ENCODE measurements around the gene TRIM66. TPM values are rescaled to one million over a fixed set of nuclear protein-coding genes. Genes with fewer than 3 reads are reported as not detected.

The TRIM66 gene
- total RNA-seq, 3 donors from 2014 or later = 4.0 to 8.3 (median 6.7) TPM

DNA sequence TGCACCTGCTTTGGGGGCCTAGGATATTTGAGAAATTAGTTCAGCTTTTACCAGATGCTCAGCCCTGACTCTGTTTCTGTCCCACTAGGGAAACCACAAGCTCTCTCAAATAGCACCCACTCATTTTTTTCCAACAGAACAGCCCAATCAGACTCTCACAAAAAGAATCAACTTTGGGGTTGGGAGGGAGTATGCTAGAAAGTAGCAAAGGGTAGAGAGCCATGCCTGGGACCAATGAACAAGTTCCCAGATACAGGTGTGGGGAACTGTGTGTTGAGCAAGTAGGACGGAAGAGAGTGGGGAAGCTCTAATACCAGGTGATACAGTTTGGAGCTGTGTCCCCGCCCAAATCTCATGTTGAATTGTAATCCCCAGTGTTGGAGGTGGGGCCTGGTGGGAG lies 41.1 kb downstream of the TRIM66 start:
- ATAC-seq = no peak
- Mint-ChIP-seq H3K4me1 (ENCODE audit: low read depth) (no peaks in the 10 kb centered on the region), H3K36me3 (ENCODE audit: insufficient read depth) (peaks cover 52% of the 10 kb centered on the region), H3K4me3 (no peak overlapping the region), H3K27me3 (ENCODE audit: low read depth) (no peaks in the 10 kb centered on the region), H3K9me3 (peaks cover 7% of the 10 kb centered on the region)
- no peak for DNase-seq

DNA sequence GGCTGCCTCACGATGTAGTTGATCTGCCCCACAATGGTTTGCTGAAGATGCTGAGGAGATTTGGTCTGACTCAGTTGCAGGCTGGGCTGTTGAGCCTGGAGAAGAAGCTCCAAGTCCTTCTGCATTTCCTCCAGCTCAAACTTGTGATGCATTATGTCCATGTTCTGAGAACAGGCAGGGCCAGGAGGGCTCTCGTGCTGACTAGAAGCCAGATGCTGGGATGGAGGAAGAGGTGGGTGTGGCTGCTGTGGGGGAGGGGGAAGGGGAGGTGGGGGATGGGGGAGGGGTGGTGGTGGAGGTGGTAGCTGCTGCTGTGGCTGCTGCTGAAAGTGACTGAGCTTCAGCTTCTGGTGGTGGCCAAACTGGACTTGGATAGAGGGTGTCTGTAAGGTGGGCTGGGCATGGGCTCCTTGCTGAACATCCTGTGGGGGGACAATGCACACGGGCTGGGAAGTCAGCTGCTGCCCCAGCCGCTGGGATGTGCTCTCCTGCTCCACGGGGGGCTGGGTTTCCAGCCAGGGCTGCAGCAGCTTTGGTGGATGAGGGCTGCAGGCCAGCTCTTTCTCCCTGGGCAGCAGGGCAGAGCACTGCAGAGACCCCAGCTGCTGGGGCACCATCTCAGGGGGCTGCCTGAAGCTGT lies 42.1 kb downstream of the TRIM66 start:
- ATAC-seq = no peak
- Mint-ChIP-seq H3K27me3 (ENCODE audit: low read depth) (no peaks in the 10 kb centered on the region), H3K4me1 (ENCODE audit: low read depth) (no peaks in the 10 kb centered on the region), H3K9me3 (peaks cover 14% of the 10 kb centered on the region), H3K36me3 (ENCODE audit: insufficient read depth) (peaks cover 59% of the 10 kb centered on the region), H3K4me3 (no peak overlapping the region)
- DNase-seq = no peak

DNA sequence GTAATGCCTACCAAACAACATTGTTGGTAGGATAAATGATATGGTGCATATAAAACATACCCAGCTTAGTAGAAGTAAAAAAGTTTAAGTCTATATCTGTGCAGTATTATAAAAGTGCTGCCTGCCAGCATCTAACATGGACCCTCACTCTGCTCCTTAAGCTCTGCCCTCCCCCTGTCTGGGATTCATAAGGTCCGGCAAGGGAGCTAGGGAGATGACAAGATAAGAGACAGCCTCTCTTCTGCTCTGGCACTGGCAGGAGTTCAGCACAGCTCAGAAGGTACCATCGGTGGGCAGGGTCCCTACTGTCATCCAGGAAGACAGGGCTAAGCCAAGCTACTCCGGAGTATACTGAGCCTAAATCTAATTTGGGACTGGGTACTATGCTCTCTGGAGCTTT lies 42.8 kb downstream of the TRIM66 start:
- Mint-ChIP-seq H3K4me1 (ENCODE audit: low read depth) (no peaks in the 10 kb centered on the region), H3K4me3 (no peak overlapping the region), H3K27me3 (ENCODE audit: low read depth) (no peaks in the 10 kb centered on the region), H3K36me3 (ENCODE audit: insufficient read depth) (peaks cover 59% of the 10 kb centered on the region), H3K9me3 (peaks cover 14% of the 10 kb centered on the region)
- ATAC-seq (no peak), DNase-seq (no peak)

DNA sequence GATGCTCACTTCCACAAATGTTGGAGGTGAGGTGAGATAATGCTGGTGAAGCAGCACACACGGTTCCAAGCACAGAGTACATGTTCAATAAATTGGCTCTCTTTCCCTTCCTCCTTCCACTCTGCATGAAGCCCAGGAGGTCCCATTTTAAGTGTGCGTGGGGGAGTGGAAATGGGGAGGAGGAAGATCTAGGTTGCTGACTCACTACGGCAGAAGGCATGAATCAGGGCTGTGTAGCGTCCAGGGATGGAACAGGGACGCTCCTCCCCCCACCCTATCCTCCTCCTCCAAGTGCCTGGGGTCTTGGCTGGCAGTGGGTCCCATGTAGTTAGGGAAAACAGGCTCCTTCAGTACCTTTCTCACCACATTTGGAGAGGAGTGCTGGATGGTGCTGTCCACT lies 44.2 kb downstream of the TRIM66 start:
- H3K27me3 Mint-ChIP-seq (ENCODE audit: low read depth) = no peaks in the 10 kb centered on the region
- no peak for ATAC-seq
- H3K4me3 Mint-ChIP-seq = no peak overlapping the region
- DNase-seq = no peak
- H3K36me3 Mint-ChIP-seq (ENCODE audit: insufficient read depth) = peaks cover 62% of the 10 kb centered on the region
- no peaks in the 10 kb centered on the region for H3K4me1 Mint-ChIP-seq (ENCODE audit: low read depth)
- H3K9me3 Mint-ChIP-seq = peaks cover 14% of the 10 kb centered on the region

DNA sequence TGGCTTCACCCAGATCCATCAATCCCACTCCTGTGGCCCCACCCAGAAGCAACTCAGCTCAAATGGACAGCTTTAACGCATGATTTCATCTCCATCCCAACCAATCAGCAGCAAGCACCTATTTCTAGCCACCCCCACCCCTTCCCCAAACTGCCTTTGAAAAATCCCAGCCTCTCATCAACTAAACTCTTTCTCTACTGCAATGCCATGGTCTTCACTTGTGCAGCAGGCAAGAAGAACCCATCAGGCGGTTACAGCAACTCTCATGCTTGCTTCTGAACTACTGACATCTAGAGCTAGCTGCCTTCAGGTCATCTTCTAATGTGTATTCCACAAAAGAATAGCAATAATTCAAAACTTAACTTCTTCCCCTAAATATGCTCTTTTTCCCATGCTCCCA lies 46.3 kb downstream of the TRIM66 start:
- H3K36me3 Mint-ChIP-seq (ENCODE audit: insufficient read depth) = peaks cover 59% of the 10 kb centered on the region
- DNase-seq (no peak), ATAC-seq (no peak)

DNA sequence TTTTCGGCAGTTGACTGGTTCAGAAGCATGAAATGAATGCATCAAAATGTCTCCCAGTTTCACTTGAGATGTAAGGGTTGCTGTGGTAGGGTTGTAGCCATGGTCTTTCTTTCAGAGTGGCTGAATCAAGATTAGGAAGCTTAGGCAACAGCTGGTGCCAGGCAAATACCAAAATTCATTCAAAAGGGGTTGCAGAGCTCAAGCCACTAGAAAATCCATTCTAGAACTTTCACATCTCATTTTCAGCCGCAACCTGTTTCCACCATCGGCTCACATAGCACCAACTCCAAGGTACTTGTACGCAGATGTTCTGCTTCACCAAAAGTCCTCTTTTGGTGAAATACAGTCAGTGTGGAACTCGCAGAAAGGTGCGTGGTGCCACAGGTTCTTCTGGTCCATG lies 48.0 kb downstream of the TRIM66 start:
- Mint-ChIP-seq H3K9me3 (peaks cover 14% of the 10 kb centered on the region), H3K36me3 (ENCODE audit: insufficient read depth) (peaks cover 55% of the 10 kb centered on the region), H3K4me1 (ENCODE audit: low read depth) (peaks cover 2% of the 10 kb centered on the region), H3K27me3 (ENCODE audit: low read depth) (no peaks in the 10 kb centered on the region), H3K4me3 (no peak overlapping the region)
- DNase-seq = no peak
- no peak for ATAC-seq

More for the DNA sequence above, 46.3 kb downstream of the TRIM66 start:
- Mint-ChIP-seq H3K9me3 (peaks cover 14% of the 10 kb centered on the region), H3K27me3 (ENCODE audit: low read depth) (no peaks in the 10 kb centered on the region), H3K4me3 (no peak overlapping the region), H3K4me1 (ENCODE audit: low read depth) (peaks cover 2% of the 10 kb centered on the region)

DNA sequence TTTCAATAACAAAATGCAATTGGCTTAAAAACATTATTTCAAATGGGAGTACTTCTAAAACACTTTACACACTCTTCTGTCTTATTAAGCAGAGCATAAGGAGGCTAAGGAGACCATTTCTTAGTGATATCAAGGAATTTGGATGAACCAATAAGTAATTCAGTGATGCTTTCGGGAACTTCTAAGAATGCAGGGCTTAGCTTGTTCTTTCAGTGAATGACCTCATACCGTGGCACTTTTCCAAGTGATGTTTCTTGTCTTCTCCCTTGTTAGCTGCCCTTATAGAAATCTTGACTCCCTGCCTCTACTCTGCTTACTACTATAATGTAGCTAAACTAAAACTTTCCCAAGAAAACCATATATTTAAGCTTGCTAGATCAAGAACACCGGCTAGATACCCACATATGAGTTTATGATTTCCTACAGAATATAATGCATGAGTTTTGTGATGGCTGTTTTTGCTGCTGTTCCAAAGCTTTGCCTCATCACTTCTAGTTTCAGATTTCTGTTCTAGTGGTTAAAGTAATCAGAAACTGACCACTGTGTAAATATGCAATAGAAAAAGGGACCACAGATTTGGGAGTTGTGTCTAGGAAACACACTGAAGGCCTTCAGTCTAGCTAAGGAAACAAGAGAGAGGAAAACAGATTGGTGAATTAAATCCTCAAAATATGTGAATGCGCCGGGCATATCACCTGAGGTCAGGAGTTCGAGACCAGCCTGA lies 50.9 kb downstream of the TRIM66 start:
- DNase-seq = no peak
- Mint-ChIP-seq H3K27me3 (ENCODE audit: low read depth) (no peaks in the 10 kb centered on the region), H3K36me3 (ENCODE audit: insufficient read depth) (peaks cover 31% of the 10 kb centered on the region), H3K4me1 (ENCODE audit: low read depth) (peaks cover 2% of the 10 kb centered on the region), H3K4me3 (no peak overlapping the region), H3K9me3 (peaks cover 9% of the 10 kb centered on the region)
- no peak for ATAC-seq

DNA sequence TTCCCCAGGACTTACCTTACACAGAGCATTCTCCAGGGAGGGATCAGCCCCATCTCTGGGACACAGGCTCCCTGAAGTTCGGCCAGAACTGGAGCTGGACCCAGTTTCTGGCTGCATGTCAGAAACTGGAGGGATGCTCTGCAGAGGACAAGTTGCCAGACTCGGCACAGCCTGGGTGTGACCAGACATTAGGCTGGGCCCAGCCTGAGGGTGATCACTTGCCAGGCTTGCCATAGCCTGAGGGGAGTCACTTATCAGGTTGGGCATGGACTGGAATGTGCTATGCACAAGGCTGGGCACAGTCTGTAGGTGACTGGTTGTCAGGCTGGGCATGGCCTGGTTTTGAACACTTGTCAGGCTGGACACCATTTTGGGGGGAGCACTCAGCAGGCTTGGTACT lies 57.8 kb downstream of the TRIM66 start:
- no peak overlapping the region for H3K4me3 Mint-ChIP-seq
- no peak for ATAC-seq
- H3K36me3 Mint-ChIP-seq (ENCODE audit: insufficient read depth) = peaks cover 26% of the 10 kb centered on the region
- DNase-seq = no peak
- H3K9me3 Mint-ChIP-seq = no peaks in the 10 kb centered on the region
- H3K27me3 Mint-ChIP-seq (ENCODE audit: low read depth) = no peaks in the 10 kb centered on the region
- no peaks in the 10 kb centered on the region for H3K4me1 Mint-ChIP-seq (ENCODE audit: low read depth)

DNA sequence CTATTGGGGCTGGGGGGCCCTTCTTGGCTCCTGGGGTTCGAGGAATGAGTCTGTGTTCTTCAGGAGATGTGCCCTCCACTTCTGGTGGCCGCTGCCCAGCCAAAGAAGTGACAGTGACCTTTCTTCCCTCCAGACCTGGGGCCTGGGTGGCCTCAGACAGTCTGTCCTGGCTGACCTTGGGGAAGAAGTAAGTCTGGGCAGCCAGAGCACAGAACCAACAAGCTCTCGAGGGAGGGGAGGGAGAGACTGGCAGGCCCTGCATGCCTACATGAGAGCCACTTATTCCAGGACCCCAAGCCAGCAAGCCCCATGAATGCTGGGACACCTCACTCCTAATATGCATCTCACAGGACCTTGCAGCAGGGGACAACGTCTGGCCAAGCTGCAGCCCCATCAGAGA lies 61.3 kb downstream of the TRIM66 start:
- Mint-ChIP-seq H3K4me1 (ENCODE audit: low read depth) (no peaks in the 10 kb centered on the region), H3K36me3 (ENCODE audit: insufficient read depth) (peaks cover 33% of the 10 kb centered on the region), H3K27me3 (ENCODE audit: low read depth) (no peaks in the 10 kb centered on the region), H3K4me3 (no peak overlapping the region), H3K9me3 (no peaks in the 10 kb centered on the region)
- DNase-seq = no peak
- no peak for ATAC-seq

DNA sequence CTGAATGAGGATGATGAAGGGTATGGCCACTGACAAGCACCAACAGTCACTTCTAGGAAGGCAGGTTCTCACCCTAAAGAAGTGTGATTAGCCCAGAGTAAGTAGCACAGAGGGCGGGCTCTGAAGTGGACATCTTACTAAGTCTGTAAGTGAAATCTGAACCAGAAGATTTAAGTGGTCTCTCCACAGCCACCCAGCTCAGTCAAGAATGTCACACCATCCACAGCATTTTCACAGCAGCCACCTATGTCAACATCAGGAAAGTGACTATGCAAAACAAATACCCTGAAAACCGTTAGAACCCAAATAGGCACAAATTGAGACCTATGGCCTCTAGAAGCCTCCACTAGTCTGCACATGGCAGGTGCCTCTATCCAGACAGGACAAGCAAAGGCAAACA lies 65.4 kb downstream of the TRIM66 start:
- no peaks in the 10 kb centered on the region for H3K9me3 Mint-ChIP-seq
- DNase-seq = no peak
- no peaks in the 10 kb centered on the region for H3K4me1 Mint-ChIP-seq (ENCODE audit: low read depth)
- no peak overlapping the region for H3K4me3 Mint-ChIP-seq
- H3K27me3 Mint-ChIP-seq (ENCODE audit: low read depth) = no peaks in the 10 kb centered on the region
- no peak for ATAC-seq
- peaks cover 28% of the 10 kb centered on the region for H3K36me3 Mint-ChIP-seq (ENCODE audit: insufficient read depth)

DNA sequence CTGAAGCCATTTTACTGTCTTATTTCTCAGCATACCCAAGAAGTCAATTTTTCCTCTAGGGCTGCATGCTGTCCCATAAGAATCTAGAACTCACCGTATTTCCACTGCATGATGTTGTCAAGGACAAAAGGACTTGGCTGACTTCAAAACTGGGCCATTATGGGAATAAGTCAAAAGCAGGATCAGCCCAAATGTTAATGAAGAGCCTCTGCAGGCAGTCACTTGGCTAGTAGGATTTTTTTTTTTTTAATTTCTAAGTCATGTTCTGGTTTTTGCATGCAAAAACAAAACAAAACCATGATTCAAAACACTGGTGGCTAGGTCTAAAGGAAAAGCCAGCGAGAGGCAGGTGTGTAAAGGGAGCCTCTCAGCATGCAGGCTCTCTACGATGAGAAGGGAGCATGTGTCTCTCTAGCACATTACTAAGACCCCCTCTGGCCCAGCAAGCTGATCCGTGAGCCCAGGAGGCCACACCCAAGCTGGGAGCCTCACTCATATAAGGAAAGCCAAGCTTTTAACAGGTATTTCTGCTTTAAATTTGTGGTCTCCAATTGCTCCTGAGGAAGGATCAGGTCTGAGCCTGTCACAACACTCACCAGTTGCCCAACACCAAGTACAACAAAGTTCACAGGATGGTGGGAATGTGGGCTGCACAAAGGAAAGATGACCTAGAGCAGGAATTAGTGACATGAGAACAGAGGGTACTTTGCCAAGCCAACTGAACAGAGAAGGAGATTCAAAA lies 67.0 kb downstream of the TRIM66 start:
- no peak for DNase-seq
- Mint-ChIP-seq H3K36me3 (ENCODE audit: insufficient read depth) (peaks cover 24% of the 10 kb centered on the region), H3K4me1 (ENCODE audit: low read depth) (peaks cover 3% of the 10 kb centered on the region), H3K27me3 (ENCODE audit: low read depth) (no peaks in the 10 kb centered on the region), H3K4me3 (no peak overlapping the region), H3K9me3 (no peaks in the 10 kb centered on the region)
- no peak for ATAC-seq

DNA sequence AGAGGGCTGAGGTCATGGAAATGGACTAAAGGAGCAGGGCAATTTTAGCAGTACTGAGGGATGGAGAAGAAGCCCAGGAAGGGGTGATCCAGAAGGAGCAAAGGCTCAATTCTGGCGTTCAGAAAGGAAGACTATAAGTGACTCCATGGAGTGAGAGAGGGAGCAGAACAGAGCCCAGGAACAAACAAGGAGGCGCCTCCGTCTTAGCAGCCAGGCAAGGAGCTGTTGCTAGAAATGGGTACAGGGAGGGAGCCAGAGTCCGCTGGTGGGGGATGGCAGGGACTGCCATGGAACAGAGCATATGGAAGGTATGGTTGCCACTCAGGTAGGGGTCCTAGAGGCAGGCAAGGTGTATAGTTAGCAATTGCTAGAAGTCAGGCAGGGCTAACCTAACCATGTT lies 68.0 kb downstream of the TRIM66 start:
- Mint-ChIP-seq H3K9me3 (no peaks in the 10 kb centered on the region), H3K4me3 (no peak overlapping the region), H3K36me3 (ENCODE audit: insufficient read depth) (peaks cover 21% of the 10 kb centered on the region), H3K4me1 (ENCODE audit: low read depth) (peaks cover 3% of the 10 kb centered on the region), H3K27me3 (ENCODE audit: low read depth) (no peaks in the 10 kb centered on the region)
- DNase-seq = no peak
- ATAC-seq = no peak

DNA sequence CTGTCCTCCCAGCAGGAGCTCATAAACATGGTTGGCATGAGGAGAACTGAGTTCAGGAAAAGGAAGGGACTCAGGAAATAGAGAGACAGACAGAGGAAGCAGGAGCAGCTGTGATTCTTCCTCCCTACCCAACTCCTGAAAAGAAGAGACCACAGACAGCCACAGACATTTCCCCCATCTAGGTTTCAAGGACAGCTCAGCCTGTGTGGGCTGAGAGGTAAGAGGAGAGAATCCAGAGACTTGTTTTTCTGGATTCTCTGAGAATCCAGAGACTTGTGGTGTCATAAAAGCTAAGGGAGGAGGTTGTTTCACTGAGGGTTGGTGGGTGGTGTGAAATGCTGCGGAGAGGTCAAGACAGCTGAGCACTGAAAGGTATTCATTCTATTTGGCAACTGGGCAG lies 69.4 kb downstream of the TRIM66 start:
- no peaks in the 10 kb centered on the region for H3K27me3 Mint-ChIP-seq (ENCODE audit: low read depth)
- no peak overlapping the region for H3K4me3 Mint-ChIP-seq
- peaks cover 19% of the 10 kb centered on the region for H3K36me3 Mint-ChIP-seq (ENCODE audit: insufficient read depth)
- no peaks in the 10 kb centered on the region for H3K9me3 Mint-ChIP-seq
- DNase-seq (no peak), ATAC-seq (no peak)
- peaks cover 3% of the 10 kb centered on the region for H3K4me1 Mint-ChIP-seq (ENCODE audit: low read depth)

DNA sequence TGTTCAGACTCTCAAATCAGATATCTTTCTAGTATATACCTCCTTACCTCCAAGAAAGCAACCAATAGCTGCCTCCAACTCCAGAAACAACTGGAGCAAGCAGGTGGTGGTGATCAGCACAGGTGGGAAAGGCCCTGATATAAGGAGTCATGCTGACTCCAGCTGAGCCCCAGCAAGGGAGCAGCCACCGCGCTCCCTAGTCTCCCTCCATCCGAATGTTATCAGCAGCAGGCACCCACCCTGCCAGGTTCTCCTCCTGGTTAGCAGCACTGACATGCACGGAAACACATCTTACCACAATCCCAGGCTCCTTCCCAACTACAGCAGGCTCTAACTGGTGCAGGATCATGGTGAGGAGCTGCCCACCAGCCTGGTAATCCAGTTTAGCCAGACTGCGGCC lies 69.9 kb downstream of the TRIM66 start:
- DNase-seq (no peak), ATAC-seq (no peak)
- no peak overlapping the region for H3K4me3 Mint-ChIP-seq
- H3K4me1 Mint-ChIP-seq (ENCODE audit: low read depth) = peaks cover 3% of the 10 kb centered on the region
- H3K36me3 Mint-ChIP-seq (ENCODE audit: insufficient read depth) = peaks cover 17% of the 10 kb centered on the region
- no peaks in the 10 kb centered on the region for H3K27me3 Mint-ChIP-seq (ENCODE audit: low read depth)
- H3K9me3 Mint-ChIP-seq = no peaks in the 10 kb centered on the region

Measured in activated T-cell treated with anti-CD3 and anti-CD28 coated beads, Interleukin-2, amount 50 U/mL, for 4 hours (primary cell).